Activated CD4-positive, CD25-positive, alpha-beta regulatory T cell treated with anti-CD3 and anti-CD28 coated beads, Interleukin-2, amount 50 U/mL, for 24 hours (primary cell): Measurements from ENCODE around the gene CCDC61.
A peak's percentile ranks its signal among the peaks of the same experiment; 100 is the strongest.

Experiments
- ATAC-seq, 2 donors: fragments of 150-1000 bp; cut with Tn5 transposase; one replicate each; pipeline ENCODE4 v1.10.0; 2021; ENCODE audit warnings: mild to moderate bottlenecking in 1 of 2, moderate library complexity in 1 of 2

Gene CCDC61

GRCh38 chr19:45994998-45995714 is at the start of gene CCDC61:
Gene CCDC61 (plus strand): TSS chr19:45995467. CDS start chr19:46003019, 7,552 bp downstream.
- peak; percentile 97 to 98 for ATAC-seq

DNA sequence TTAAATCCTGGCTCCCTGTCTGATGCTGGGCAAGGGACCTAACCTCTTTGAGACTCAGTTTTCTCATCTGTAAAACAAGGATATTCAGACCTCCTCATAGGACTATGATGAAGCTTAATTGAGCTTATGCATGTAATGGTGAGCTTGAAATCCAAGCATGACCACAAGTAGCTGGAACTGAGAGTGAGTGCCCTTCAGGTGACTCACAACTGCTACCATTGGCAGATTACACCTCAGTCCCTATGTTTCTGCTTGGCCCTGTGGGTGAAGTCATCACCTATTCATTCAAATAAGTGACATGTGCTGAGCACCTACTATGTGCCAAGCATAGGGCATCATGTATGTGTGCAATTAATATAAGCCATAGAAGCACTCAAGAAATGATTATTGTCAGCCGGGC is 47.3 kb upstream of the CCDC61 start:
- ATAC-seq: no peak

DNA sequence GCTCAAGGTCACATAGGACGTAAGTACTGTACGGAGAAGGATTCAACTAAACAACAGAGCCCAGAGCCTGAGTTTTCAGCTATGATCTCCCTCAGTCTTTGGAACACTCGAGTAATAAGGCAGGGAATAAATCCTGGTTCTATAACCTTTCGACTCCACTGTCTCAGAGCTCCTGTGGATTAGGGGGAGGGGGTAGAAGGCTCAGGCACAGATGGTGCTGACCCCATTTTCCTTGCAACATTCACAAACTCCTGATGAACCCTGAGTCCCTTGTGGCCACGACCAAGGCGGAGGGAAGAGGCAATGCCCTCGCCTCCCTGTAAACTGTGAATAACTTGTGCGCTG is 43.0 kb upstream of the CCDC61 start:
- no peak for ATAC-seq

GRCh38 chr19:45952686-45953505 is 42.4 kb upstream of the CCDC61 start:
- peak; percentile 28 to 49 for ATAC-seq

DNA sequence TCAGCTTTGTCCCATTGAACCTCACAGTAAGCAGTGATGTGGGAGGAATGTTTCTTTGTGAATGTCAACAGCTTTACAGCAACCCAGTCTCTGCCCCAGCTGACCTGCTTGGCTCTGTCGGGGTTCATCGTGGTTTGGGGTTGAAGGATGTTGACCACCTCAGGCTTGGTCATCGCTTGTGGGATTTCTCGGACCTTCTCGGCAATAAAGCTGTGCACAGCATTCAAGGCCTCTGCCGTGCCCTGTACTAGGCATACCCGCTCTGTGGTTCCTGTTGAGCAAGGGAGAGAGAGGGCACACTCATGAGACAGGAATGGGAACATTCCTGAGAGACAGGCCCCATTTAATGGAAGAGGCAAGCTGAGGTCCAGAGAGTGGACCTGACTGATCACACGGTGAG is 41.6 kb upstream of the CCDC61 start:
- ATAC-seq: no peak

- ATAC-seq: no peak
Measured at GRCh38 chr19:45954156-45954555, 41.1 kb upstream of the CCDC61 start.

DNA sequence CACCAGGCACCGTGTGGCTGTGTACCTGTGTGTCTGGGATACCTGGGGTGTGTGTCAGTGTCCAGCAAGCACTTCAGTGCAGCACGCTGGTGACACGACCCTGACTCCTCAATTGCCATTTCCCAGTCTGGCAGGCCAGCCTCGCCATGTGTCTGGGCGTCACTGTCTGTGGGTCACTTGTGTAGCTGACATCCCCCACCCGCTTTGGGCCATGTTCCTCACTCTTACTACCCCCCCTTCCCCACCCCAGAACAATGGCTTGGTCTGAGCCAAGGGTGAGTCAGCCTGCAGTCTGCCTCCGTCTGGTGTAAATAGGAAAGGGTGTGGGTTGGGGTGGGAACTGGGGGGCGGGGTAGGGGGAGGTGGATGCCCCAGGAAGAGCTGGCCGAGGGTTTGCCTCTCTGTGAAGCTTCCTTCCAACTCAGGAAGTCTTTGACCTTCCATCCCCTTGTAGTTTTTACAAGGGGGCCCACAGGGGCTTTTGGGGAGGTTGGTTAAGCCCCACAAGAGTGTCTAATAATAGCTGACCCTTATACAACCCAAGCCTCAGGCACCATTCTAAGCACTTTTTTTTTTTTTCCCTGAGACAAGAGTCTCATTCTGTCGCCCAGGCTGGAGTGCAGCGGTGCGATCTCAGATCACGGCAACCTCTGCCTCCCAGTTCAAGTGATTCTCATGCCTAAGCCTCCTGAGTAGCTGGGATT is 39.2 kb upstream of the CCDC61 start:
- ATAC-seq: no peak

DNA sequence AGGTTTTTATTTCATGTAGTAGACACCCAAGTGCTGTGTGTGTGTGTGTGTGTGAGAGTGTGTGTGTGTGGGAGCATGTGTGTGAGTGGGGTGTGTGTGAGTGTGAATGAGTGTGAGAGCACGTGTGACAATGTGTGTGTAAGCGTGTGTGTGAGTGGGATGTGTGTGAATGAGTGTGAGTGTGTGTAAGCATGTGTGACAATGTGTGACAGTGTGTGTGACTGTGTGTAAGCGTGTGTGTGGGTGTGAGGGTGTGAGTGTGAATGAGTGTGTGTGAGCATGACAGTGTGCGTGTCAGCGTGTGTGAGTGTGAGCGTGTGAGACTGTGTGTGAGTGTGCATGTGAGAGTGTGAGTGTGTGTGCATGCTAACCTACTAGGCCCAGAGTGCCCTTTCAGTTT is 36.9 kb upstream of the CCDC61 start:
- ATAC-seq: no peak

DNA sequence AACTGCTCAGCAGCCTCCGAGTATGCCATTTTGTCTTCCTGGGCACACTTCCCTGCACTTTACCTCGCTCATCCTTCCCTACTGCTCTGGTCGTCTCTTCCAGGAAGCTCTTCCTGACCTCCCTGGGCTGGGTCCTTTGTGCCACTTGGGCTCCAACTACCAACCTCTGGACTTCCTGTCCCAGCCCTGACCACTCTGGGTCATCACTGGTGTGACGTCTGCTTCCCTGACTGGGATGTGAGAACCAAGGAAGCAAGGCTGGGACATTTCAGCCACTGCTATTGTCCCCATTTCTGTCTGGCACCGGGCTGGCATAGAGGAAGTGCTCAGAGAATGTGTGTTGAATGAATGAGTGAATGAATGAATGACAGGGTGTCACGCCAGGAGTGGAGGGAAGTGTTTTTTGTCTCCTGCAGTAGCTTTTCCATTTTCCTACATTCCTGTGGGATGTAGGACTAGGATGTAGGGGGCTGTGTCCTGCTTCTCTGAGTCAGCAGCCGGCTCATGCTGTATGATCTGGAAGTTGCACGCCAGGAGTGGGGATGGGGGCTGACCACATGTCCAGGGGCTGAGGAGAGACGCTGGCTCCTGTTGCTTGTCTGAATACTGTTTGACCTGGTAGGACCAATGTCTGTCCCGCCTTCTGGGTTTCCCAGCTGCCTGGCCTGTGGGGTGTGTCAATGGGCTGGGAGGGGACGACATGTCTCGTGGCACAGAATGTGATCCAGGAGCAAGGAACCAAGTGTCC is 36.3 kb upstream of the CCDC61 start:
- no peak for ATAC-seq

DNA sequence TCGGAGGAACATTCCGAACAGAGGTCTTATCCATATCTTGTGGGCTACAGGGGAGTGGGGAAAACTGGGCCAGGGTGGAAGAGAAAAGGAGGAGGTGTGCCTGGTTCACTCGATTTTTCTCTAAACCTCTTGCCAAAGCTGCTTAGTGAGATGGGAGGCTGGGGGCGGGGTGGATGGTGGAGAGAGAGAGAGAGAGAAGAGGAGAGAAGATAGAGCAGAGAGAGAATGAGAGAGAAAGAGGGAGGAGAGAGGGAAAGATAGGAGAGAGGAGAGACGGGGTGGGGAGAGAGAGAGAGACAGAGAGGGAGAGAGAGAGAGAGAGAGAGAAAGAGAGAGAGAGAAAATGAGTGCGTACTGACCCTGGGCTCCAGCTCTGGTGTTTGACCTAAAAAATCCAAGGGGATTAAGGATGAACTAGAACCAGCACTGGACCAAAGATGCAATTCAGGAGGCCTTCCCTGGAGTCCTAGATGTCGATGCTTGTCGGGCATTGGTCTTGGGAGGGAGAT is 35.7 kb upstream of the CCDC61 start:
- ATAC-seq: no peak

- no peak for ATAC-seq
Measured at GRCh38 chr19:45960595-45961235, 34.6 kb upstream of the CCDC61 start.

- ATAC-seq: no peak
Measured at GRCh38 chr19:45962021-45962420, 33.2 kb upstream of the CCDC61 start.

DNA sequence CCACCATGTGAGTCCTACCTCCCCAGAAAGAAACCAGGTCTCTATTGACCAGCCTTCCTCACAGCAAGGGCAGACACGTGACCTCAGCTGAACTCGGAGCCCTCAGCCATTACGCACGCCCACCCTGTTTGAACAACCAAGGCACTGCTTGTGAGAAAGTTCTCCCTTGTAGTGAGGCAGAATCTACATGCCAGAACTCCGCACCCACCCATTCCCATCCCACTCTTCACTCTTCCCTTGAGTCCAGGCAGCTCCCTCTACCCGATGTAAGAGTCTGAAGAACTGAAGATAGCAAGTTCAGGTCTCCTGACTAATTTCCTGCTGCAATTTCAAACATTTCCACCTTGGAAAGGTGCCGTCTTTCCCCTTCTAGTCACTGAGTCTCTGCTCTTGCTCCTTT is 28.0 kb upstream of the CCDC61 start:
- no peak for ATAC-seq

DNA sequence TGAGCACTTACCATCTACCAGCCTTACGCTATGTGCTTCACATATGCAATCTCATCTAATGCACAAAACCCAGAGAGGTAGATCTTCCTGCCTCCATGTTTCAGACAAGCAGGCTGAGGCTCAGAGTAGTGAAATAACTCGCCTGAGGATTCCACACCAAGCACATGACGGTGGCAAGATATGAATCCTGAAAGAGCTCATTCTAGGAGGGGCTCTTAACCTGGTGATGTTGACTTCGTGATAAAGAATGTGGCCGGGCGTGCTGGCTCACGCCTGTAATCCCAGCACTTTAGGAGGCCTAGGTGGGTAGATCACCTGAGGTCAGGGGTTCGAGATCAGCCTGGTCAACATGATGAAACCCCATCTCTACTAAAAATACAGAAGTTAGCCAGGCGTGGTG is 26.6 kb upstream of the CCDC61 start:
- no peak for ATAC-seq

GRCh38 chr19:45969676-45970075 is 25.6 kb upstream of the CCDC61 start:
- no peak for ATAC-seq

GRCh38 chr19:45971260-45971902 is 23.9 kb upstream of the CCDC61 start:
- no peak for ATAC-seq

DNA sequence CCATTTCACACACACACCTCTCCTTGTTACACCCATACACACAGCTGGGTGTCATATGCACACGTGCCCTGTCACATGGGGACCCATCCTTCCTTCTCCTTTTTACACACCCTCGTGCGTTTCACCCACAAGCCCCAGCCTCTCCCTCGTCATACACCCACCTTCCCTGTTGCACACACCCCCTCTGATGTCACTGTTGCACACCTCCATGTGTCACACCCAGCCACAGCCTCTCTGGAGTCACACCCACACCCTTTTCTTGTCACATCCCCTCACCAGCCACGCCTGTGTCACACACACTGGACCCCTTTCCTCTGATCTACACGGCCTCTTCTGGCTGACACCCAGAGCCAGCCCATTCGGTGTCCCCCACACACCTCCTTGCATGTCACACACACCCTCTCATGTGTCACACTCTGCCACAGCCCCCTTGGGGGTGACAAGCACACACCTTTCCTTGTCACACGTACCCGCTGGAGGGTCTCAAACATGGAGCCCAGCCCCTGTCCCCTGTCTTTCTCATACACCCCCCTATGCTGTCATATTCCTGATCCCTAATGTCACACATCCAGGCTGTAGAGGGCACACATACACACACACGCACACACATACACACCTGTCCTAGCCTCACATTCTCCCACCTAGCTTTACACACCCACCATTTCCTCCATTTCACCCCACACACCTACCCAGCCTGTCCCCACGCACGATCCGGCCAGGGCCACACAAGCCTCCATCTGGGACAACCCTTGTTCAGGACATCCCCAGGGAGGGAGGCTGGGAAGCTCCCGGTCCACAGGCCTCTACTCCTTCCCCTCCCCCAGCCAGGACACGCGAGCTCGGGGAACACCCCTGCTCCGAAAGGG is 23.0 kb upstream of the CCDC61 start:
- peak; percentile 55 to 65 for ATAC-seq

DNA sequence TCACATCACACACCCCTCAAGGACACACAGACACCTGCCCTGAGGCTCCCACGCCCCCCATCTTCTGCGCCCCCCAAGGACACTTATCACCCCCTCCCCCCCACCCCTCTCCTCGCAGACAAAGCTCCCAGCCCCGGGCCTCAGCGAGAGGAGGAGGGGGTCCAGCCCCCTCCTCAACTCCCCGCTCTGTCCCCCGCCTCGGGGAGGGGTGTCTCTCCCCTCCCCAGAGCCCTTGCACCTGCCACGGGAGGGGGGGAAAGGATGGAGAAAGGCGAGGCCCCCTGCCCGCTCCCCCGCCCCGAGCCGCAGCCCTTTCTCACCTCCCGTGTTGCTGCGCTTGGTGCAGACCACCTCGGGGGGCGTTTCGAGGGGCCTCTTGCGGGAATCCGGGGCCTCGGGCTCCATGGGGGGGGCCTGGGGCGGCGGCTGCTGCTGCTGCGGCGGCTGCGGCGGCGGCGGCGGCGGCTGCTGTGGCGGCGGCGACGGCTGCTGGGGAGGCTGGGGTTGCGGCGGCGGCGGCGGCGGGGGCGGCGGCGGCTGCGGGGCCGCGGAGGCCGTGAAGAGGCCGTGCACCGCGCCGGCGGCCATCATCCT is 22.2 kb upstream of the CCDC61 start:
- no peak for ATAC-seq

- no peak for ATAC-seq
Measured at GRCh38 chr19:45973553-45974338, 21.5 kb upstream of the CCDC61 start, which contains the start of gene NOVA2. Gene NOVA2 (minus strand): TSS chr19:45973865. CDS start chr19:45973351, 514 bp downstream.
